ENCODE data around the gene TEAD3.
"Not testable (repeated sequence)": the region's sequence is repeated elsewhere in the genome, so short reads cannot be mapped to it uniquely, and the experiment has no call there.

Gene TEAD3

DNA sequence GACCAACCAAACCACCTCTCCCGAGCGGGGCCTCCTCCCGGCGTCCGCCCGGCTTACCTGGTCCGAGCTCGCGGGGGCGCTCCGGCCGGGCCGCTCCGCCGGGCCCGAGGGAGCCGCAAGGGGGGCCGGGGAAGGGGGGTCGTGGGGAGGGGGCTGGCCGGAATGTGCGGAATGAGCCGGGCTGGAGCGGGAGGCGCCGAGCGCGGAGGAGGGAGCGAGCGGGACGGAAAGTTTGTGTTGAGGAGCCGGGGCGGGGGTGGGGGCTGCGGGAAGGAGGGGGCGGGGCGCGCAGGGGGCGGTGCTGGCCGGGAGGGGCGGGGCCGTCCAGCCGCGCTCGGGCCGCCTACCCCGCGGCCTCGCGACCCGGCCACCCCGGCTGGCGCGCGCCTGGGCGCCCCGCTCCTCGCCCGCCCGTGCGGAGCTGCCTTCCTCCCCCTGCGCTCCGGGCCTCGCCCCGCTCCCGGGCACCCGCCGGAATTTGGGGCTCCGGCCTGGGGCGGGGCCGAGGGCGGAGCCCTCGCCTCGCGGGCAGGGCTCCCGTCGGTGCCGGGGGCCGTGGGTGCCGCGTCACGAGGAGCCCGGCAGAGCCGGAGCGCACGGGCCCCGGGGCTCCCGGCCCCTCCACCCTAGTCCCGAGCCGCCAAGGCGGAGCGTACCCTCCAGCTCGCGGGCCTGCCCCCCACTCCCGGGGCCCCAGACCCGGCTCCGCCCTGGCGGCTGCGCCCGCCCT is at the start of gene TEAD3:
TSS of gene TEAD3 (minus strand) at position 239 of the 730 bp plus-strand sequence.
- peak in 1 of 2 donors; percentile 7 for DNase-seq (ENCODE audit: low read depth in 2 of 2, low spot score in 1 of 2)

DNA sequence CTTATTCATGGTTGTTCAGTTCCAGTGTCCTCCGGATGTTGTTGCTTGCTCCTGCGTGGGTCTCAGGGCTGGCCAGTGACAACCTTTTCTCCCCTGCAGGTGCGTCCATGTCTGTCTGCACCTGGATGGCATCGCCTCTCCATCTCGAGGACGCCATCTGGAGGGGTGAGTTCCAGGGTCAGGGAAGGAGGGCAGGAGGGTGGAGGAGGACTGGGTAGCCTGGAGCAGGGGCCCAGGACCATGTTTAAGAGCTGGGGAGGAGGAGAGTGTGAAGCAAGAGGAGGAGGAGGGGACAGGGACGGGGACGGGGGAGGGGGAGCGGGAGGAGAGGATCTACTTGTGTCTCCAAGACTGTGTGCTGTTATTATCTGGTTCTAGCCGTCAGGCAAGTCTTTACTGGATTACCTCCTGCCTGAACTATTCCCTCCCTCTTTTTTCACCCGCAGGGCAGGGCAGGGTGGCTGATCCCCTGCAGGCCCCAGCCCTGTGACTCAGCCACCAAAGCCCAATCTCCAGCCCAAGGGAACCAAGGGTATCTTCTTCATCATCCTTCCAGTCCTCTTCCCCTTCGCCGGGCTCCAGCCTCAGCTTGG is 48.0 kb upstream of the TEAD3 start:
- no peak for DNase-seq (ENCODE audit: low read depth in 2 of 2, low spot score in 1 of 2)

DNA sequence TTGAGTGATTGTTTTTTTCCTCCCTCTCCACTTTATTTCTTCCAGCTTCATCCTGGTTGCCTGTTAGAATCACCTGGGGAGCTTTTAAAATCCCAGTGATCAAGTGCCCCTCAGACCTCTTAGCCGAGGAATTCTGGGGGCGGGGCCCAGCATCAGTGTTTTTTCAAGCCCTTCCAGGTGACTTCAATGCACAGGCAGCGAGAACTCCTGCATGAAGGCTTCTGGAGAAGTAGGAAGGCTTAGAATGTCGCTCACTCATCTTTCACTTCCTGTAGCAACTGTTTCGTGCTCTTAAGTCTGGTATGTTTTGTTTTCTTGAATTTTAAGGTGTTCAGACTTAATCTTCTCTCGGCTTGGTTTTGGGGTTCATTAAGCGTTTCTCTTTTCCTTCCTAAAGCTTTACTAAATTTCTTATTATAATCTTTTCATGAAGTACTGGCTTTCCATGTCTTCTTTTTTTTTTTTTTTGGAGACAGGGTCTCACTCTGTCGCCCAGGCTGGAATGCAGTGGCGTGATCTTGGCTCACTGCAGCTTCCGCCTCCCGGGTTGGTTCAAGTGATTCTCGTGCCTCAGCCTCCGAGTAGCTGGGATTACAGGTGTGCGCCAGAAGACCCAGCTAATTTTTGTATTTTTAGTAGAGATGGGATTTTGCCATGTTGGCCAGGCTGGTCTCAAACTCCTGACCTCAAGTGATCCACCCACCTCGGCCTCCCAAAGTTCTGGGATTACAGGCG is 46.7 kb upstream of the TEAD3 start:
- no peak for DNase-seq (ENCODE audit: low read depth in 2 of 2, low spot score in 1 of 2)

DNA sequence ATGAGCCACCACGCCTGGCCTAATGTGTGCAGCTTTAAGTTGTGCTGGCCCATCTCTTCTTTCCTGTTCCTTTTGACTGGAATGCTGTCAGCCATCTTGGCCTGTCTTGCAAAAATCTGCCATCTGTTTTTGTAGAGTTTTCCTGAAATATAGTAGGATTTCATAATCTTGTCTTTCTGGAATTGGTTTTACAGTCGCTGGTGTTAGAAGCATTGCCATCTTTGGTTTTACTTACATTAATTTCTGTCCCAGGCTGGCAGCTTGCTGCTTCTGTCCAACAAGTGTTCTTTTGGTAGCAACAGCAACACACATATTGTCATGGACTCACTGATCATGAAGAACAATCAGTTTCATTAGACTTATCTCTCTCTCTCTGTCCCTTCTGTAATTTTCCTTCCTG is 45.0 kb upstream of the TEAD3 start:
- DNase-seq (ENCODE audit: low read depth in 2 of 2, low spot score in 1 of 2): no peak

DNA sequence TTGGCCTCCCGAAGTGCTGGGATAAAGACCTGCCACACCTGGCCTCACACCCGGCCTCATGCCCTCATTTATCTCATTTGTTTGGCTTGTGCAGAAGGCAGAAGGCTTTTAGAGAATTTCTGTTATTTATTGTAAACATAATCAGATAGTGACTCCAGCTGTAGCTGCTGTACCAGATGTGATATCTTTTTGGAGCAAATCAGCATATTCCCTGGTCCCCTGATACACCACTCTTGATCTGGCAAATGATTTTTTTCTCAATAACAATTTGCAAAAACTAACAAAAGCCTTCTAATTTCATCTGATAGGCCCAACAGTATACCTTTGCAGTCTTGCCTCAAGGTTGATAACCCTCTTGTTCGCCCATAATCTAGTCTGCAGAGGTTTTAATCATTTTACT is 42.3 kb upstream of the TEAD3 start:
- DNase-seq (ENCODE audit: low read depth in 2 of 2, low spot score in 1 of 2): no peak

DNA sequence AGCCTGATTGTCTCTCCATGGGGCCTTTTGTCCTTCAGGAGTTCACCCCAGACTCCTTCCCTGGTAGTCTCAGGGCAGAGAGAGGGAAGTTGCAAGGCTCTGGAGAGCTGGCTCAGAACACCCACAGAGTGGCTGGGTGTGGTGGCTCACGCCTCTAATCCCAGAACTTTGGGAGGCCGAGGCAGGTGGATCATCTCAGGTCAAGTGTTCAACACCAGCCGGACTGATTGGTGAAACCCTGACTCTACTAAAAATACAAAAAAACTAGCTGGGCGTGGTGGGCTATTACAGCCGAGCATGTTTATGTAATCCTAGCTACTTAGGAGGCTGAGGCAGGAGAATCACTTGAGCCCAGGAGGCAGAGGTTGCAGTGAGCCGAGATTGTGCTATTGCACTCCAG is 39.0 kb upstream of the TEAD3 start:
- not testable (repeated sequence) for DNase-seq (ENCODE audit: low read depth in 2 of 2, low spot score in 1 of 2)

DNA sequence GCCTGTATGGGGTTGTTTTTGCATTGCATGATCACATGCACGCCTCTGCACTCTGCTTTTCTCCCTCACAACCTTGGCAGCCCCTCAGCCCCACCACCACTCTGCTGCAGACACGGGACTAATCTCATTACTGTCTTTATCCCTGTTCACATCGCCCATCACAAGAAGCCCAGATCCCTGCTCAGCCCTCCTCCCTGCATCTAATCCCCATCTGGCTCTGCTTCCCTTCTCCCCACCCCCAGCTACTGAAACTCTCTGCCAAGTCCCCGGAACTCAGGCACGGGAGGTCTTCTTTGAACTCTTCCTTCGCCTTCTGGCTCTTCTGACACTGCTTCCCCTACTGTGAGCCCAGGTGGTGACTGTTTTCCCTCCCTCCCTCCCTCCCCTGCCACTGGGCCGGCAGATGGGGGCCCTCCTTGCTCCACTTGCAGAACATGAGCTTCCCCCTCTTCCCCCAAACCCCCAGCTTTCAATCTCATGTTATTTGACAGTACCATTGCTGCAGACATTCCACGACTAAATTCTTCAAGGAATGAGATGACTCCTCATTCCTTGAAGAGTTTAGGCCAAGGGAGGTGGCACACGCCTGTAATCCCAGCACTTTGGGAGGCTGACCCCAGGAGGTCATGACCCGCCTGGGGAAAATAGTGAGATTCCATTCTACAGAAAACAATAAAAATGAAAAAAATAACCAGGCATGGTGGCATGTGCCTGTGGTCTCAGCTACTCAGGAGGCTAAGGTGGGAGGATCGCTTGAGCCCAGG is 37.7 kb upstream of the TEAD3 start:
- no peak for DNase-seq (ENCODE audit: low read depth in 2 of 2, low spot score in 1 of 2)

DNA sequence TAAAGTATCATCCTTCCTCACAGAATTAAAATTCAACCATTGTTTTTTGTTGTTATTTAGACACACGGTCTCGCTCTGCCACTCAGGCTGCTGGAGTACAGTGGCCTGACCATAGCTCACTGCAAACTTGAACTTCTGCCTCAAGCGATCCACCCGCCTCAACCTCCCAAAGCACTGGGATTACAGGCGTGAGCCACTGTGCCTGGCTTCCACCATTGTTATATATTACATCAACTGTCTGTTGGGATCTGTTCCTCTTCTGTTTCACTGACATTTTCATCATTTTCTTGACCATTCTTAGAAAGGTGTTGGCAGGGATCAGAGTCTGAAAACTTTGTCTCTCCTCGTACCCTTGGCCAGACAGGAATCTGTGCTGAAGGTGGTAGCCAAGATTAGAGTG is 37.1 kb upstream of the TEAD3 start:
- DNase-seq (ENCODE audit: low read depth in 2 of 2, low spot score in 1 of 2): no peak

DNA sequence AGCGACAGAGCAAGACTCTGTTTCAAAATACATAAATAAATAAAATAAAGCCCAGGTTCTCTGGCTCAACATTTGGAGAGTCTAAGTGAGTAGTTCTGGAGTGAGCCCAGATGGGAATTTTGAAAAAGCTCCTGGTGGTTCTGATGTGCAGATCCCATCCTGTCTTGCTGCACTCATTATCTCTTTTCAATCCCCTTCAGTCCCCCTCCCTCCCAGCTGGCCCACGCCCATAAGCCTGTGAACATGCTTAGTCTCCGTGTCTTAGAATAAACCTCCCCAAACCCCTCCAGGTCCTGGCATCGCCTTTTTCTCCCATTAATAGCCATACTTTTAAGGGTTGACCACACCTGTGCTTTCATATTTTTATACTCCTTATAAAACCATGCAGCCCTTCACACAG is 35.2 kb upstream of the TEAD3 start:
- no peak for DNase-seq (ENCODE audit: low read depth in 2 of 2, low spot score in 1 of 2)

DNA sequence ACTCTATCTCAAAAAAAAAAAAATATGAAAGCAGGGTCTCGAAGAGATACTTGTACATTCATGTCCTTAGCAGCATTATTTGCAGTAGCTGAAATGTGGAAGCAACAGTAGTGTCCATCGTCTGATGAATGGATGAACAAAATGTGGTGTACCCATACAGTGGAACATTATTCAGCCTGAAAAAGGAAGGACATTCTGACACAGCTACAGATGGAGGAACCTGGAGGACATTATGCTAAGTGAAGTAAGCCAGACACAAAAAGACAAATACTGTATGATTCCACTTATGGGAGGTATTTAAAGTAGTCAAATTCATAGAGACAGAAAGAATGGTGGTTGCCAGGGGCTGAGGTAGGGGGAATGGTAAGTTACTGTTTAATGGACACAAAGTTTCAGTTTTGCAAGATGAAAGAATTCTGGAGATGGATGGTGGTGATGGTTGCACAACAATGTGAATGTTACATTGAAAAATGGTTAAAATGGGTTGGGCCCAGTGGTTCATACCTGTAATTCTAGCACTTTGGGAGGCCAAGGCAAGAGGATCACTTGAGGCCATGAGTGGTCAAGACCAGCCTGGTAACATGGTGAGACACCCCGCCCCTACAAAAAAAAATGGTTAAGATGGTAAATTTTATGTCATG is 27.6 kb upstream of the TEAD3 start:
- DNase-seq (ENCODE audit: low read depth in 2 of 2, low spot score in 1 of 2): no peak

DNA sequence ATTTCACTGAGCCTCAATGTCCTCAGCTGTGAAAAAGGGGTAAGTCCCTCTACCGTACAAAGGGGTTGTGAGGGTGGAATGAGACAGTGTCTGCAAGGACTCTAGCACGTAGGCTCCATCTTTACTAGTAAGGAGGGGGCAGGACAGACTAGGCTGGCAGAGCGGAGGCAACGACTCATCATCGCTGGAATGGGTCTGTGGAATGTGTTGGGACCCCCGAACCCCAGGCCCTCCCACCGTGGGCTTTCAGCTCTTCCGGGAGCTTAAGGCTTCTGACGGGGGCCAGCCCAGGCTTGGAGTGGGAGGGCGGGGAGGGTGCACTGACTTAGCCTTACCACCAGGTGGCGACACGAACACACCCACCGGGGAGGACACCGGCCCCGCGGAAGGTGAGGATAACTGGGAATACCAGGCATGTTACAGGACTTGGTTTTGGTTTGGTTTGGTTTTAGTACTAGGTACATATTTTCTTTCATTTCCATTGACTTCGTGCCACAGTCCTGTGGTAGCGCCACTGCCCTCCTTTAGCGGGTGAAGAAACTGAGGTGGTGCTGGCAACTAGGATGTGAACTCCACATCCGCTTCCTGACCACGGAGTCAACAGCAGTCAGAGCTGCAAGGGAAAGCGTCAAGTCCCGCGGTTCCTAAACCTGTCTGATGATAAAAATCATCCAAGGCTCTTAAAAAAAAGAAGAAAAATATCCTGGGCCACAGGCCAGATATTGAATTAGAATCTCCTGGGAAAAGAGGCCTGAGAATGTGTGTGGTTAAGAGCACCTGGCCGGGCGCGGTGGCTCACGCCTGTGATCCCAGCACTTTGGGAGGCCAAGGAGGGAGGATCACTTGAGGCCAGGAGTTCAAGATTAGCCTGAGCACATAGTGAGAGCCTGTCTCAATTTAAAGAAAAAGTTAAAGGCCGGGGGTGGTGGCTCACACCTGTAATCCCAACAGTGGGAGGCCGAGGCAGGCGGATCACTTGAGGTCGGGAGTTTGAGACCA is 26.1 kb upstream of the TEAD3 start:
- peak; percentile 54 to 59 for DNase-seq (ENCODE audit: low read depth in 2 of 2, low spot score in 1 of 2)

DNA sequence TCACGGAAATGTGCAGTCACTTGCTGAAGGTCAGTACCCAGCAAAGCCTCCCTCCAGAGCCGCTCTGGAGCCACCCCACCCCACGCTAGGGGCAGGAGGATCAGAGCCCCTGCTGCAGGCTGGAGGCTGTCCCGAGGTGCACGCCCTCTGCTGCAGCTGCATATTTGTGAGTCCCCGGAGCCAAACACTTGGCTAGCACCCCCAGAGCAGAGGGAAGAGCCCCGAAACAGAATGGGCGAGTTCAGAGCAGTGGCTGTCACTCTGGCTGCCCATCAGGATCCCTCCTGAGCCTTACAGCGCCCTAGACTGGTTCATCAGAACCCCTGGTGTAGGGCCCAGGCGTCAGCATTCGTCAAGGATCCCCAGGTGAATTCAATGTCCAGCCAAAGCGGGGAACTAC is 25.3 kb upstream of the TEAD3 start:
- no peak for DNase-seq (ENCODE audit: low read depth in 2 of 2, low spot score in 1 of 2)

DNA sequence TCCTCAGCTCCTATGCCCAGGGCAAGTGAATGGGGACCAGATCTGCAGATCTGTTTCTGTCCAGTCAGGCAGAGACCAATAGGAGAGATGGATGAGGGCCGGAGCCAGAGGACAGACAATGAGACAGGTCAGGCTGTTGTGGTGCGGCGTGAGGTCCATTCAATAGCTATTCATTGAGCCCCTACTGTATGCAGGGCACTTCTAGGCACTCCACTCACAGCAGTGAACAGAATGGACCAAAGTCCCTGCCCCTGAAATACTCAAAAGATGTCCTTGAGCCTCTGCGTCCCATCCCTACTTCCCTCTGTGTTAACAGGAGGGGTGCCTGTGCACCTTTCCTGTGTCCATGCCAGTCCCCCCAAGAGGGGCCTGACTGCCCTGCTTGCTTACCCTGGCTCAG is 24.4 kb upstream of the TEAD3 start:
- no peak for DNase-seq (ENCODE audit: low read depth in 2 of 2, low spot score in 1 of 2)

DNA sequence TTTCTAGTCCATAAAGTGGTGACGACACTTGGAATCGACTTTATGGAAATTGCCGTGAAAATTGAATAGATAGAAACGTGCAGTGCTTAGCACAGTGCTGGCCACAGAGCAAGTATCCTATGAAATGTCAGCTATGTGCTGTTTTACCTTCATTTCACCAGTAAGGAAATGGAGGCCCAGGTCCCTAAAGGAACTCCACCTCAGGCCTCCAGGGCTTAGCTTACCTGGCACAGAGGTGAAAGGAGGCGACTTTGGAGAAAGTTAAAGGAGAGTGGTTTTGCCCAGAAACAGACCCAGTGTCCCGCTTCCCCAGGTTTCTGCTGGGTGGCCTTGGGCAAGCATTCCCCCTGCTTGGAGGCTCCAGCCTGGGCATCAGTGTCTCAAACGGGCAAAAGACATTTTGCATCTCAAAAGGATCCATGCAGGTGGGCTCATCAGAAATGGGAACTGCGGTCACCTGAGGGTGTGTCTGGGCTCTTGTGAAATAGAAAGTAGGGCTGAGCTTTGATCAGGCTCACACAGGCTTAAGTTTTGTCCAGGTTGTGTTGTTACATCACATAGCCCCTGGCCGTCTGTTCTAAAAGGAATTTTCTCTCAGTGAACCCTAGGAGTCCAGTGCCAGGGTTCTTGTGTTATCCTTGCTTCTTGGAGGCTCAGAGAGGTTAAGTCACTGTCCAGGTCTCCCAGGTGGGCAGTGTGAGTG is 22.6 kb upstream of the TEAD3 start:
- DNase-seq (ENCODE audit: low read depth in 2 of 2, low spot score in 1 of 2): no peak

DNA sequence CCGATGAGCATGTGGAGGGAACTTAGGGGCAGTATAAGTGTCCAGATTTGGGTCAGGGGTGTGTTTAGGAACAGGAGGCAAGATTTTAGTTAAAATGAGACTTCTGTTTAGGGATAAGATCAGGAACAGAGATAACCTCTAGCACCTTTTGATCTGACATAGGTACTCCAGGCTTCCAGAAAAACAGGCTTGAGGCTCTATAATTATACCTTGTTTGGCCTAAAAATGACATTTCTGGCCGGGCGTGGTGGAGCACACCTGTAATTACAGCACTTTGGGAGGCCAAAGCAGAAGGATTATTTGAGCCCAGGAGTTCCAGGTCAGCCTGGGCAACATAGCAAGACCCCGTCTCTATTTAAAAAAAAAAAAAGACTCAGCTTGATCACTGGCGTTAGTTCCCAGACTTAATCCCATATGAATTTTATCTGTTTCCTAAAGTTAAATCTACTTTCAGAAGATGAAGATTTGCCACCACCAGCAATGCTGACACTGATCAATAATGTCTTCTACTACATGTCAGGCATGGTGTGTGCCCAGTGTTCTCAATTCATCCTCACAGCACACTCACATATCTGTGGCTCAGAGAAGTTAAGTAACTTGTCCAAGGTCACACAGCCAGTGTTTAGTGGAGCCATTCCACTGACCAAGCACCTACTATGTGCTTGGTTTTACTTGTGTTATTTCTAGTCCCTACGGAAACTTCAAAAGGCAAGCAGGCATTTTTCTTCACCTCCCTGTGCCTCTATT is 21.9 kb upstream of the TEAD3 start:
- DNase-seq (ENCODE audit: low read depth in 2 of 2, low spot score in 1 of 2): no peak

DNA sequence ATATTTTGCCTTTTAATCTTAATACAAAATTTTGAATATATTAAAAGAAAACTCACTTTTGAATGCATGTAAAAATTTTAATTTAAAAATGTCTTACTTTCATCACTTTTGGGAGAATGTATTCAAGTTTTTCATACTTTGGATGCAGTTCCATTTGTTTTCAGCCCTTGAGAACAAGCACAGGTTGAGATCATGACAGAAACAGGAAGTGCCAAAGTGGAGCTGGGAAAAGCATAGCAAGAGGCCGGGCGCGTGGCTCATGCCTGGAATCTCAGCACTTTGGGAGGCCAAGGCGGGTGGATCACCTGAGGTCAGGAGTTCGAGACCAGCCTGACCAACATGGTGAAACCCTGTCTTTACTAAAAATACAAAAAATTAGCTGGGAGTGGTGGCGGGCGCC is 21.1 kb upstream of the TEAD3 start:
- not testable (repeated sequence) for DNase-seq (ENCODE audit: low read depth in 2 of 2, low spot score in 1 of 2)

DNA sequence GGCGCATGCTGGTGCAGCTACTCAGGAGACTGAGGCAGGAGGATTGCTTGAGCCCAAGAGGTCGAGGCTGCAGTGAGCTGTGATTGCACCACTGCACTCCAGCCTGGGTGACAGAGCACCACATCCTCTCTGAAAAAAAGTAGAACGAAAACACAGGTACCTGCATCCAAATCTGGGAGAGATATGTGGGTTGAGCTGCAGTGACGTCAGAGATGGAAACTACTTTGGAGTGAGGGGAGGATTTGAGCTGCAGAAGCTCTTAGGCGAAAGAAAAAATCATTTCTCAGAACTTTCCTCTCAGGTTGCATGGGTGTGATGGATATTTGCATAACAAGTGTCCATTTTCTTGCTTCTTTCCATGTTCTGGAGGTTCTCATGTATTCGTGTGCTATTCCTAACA is 19.8 kb upstream of the TEAD3 start:
- no peak for DNase-seq (ENCODE audit: low read depth in 2 of 2, low spot score in 1 of 2)

DNA sequence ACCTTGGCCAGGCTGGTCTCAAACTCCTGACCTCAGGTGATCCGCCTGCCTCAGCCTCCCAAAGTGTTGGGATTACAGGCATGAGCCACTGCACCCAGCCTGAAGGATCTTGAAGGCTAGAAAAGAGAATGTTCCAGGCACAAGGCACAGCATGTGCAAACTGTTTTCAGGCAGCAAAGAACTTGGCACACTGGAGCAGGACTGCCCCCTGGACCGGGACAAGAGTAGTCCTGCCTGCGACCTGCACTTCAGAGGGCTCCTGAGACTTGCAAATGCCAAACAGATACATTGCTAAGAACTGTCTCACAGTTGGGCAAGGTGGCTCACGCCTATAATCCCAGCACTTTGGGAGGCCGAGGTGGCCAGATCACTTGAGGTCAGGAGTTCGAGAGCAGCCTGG is 19.1 kb upstream of the TEAD3 start:
- not testable (repeated sequence) for DNase-seq (ENCODE audit: low read depth in 2 of 2, low spot score in 1 of 2)

DNA sequence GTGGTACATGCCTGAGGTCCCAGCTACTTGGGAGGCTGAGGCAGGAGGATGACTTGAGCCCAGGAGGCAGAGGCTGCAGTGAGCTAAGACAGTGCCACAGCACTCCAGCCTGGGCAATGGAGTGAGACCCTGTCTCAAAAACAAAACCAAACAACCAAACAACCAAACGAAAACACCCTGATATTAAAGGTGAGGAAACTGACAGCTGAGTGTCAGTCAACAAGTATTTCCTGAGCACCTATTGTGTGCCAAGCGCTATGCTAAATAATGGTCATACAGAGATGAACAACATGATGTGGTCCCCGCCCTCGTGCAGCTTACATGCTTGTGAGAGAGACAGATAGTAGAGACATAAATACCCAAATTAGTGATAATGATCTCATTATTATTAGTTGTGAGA is 17.7 kb upstream of the TEAD3 start:
- DNase-seq (ENCODE audit: low read depth in 2 of 2, low spot score in 1 of 2): no peak

All from stimulated activated CD8-positive, alpha-beta memory T cell treated with anti-CD3 and anti-CD28 coated beads, Interleukin-4, amount 100 ng/mL, for 1 hour (primary cell).